ENCODE results near the gene GNAI3. TPM values are rescaled to one million over a fixed set of nuclear protein-coding genes. Genes with fewer than 3 reads are reported as not detected.

GNAI3 gene
- polyA plus RNA-seq, 1 donor (not counting 4 experiments of a cell fraction or from before 2014, with no cell fraction given), result 14.1 TPM

GRCh38 chr1:109546311-109547109, 1.9 kb upstream of the GNAI3 start:
- peak overlapping the region; percentile 96 for H3K27ac ChIP-seq (ENCODE audit: control insufficient read depth, insufficient read depth, low read length)
- peak overlapping the region; percentile 98 for H3K4me2 ChIP-seq (ENCODE audit: control insufficient read depth, extremely low read depth, insufficient read depth, low read depth, low read length)
- peaks cover 47% of the 10 kb centered on the region for H3K79me2 ChIP-seq (ENCODE audit: control insufficient read depth, insufficient read depth, low read length)
- peak overlapping the region; percentile 94 for H2AFZ ChIP-seq (ENCODE audit: control insufficient read depth, low read length)
- peaks cover 0 to 3% of the 10 kb centered on the region in 2 experiments for H3K36me3 ChIP-seq (ENCODE audit: control insufficient read depth in 2 of 2, extremely low read depth in 1 of 2, insufficient read depth in 2 of 2, low read length in 2 of 2)
- FAIRE-seq (peak; percentile 58), DNase-seq (ENCODE audit: low read depth, low spot score) (peak; percentile 41)
- H4K20me1 ChIP-seq (ENCODE audit: control insufficient read depth, extremely low read depth, insufficient read depth, low read length), result peaks cover 9% of the 10 kb centered on the region
- peak overlapping the region; percentile 83 to 97 (median 88) for H3K4me3 ChIP-seq (ENCODE audit: control insufficient read depth in 2 of 3, extremely low read depth in 1 of 3, insufficient read depth in 2 of 3, low read depth in 1 of 3, low read length in 3 of 3)
- dilution Hi-C loops (cut with MboI; ENCODE audit: extremely low pct_ligation_motif_present, low sequenced_read_pairs), result no loop called here
- H3K9me3 ChIP-seq (ENCODE audit: control insufficient read depth, low read depth, low read length), result no peaks in the 10 kb centered on the region
- peaks cover 14% of the 10 kb centered on the region for H3K4me1 ChIP-seq (ENCODE audit: control insufficient read depth, extremely low read depth, insufficient read depth, low read length)
- no peaks in the 10 kb centered on the region for H3K9me1 ChIP-seq (ENCODE audit: control insufficient read depth, extremely low read depth, insufficient read depth, low read length)
- H3K27me3 ChIP-seq (ENCODE audit: control insufficient read depth, extremely low read depth, insufficient read depth, low read length), result no peaks in the 10 kb centered on the region
- H3K9ac ChIP-seq (ENCODE audit: control insufficient read depth, extremely low read depth, insufficient read depth, low read length), result peak overlapping the region; percentile 98
- TF ChIP-seq CTCF (optimal IDR thresholded peaks at IDR 0.05 in 1 of 3, IDR thresholded peaks at IDR 0.05 in 1 of 3, conservative IDR thresholded peaks at IDR 0.05 in 1 of 3; ENCODE audit: extremely low read depth in 1 of 3, insufficient read depth in 2 of 3, low read length in 3 of 3), result peak; percentile 73 to 93 (median 84)
- TF ChIP-seq EZH2 (IDR thresholded peaks at IDR 0.05; ENCODE audit: low read length), result no peak

DNA sequence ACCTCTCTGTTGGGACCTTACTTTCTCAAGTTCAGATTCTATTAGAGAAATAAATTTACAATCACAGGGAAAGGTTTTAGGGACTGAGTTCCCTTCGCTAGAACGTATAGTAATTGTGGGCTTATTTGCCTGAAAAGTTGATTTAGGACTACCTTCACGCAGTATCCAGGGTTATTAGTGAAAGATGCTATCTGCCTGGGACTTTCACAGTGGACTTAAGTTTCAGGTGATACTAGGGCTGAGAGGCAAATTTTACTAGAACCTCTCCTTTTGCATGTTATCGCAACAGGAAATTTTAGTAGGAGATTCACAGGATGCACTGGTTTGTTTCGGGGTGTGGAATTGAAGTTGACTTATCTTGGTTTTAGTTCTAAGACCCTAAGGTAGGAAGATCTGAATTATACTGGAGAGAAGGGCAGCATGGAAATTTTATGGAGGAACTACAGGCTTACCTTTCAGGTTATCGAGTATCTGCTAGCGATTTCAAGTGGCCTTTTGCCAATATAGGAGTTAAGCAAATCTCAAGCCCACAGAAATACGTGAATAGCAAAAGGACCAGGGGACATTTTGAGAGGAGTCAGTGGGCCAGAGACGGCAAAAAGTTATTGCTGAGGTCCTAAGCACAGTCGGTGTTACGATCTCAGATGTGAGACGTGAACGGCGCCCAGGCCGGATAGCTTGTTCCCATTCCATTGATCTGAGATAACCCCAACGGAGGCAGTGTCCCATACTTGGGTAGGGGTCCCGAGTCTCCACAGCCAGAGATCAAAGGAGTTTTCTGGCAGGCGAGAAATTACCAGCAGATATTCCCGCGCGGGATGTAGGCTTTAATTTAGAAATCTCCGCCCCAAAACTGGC, 723 bp upstream of the GNAI3 start:
- Histone ChIP-seq H2AFZ (ENCODE audit: control insufficient read depth, low read length) (peak overlapping the region; percentile 22), H3K9me1 (ENCODE audit: control insufficient read depth, extremely low read depth, insufficient read depth, low read length) (no peaks in the 10 kb centered on the region), H3K4me2 (ENCODE audit: control insufficient read depth, extremely low read depth, insufficient read depth, low read depth, low read length) (peak overlapping the region; percentile 98), H3K9ac (ENCODE audit: control insufficient read depth, extremely low read depth, insufficient read depth, low read length) (peak overlapping the region; percentile 98), H3K4me3 (ENCODE audit: control insufficient read depth in 2 of 3, extremely low read depth in 1 of 3, insufficient read depth in 2 of 3, low read depth in 1 of 3, low read length in 3 of 3) (peak overlapping the region; percentile 83 to 97 (median 88)), H4K20me1 (ENCODE audit: control insufficient read depth, extremely low read depth, insufficient read depth, low read length) (peaks cover 17% of the 10 kb centered on the region), H3K4me1 (ENCODE audit: control insufficient read depth, extremely low read depth, insufficient read depth, low read length) (peaks cover 14% of the 10 kb centered on the region), H3K9me3 (ENCODE audit: control insufficient read depth, low read depth, low read length) (no peaks in the 10 kb centered on the region), H3K79me2 (ENCODE audit: control insufficient read depth, insufficient read depth, low read length) (peaks cover 59% of the 10 kb centered on the region), H3K27me3 (ENCODE audit: control insufficient read depth, extremely low read depth, insufficient read depth, low read length) (no peaks in the 10 kb centered on the region), H3K36me3 (ENCODE audit: control insufficient read depth in 2 of 2, extremely low read depth in 1 of 2, insufficient read depth in 2 of 2, low read length in 2 of 2) (peaks cover 0 to 3% of the 10 kb centered on the region in 2 experiments), H3K27ac (ENCODE audit: control insufficient read depth, insufficient read depth, low read length) (peak overlapping the region; percentile 96)
- FAIRE-seq (no peak), DNase-seq (ENCODE audit: low read depth, low spot score) (no peak)
- dilution Hi-C loops (cut with MboI; ENCODE audit: extremely low pct_ligation_motif_present, low sequenced_read_pairs), result no loop called here
- TF ChIP-seq EZH2 (IDR thresholded peaks at IDR 0.05; ENCODE audit: low read length), result no peak
- TF ChIP-seq CTCF (optimal IDR thresholded peaks at IDR 0.05 in 1 of 3, IDR thresholded peaks at IDR 0.05 in 1 of 3, conservative IDR thresholded peaks at IDR 0.05 in 1 of 3; ENCODE audit: extremely low read depth in 1 of 3, insufficient read depth in 2 of 3, low read length in 3 of 3), result no peak
